ENCODE measurements around the gene DGKB. TPM values are rescaled to one million over a fixed set of nuclear protein-coding genes. Genes with fewer than 3 reads are reported as not detected.

The DGKB gene
- total and polyA plus RNA-seq, 7 experiments from 2014 or later = not detected

- DNase-seq (no peak), ATAC-seq (no peak)
- H3K36me3 ChIP-seq (ENCODE audit: control insufficient read depth in 2 of 3, insufficient read depth in 3 of 3, low read length in 3 of 3) = no peaks in the 10 kb centered on the region
- Mint-ChIP-seq H3K27me3 (no peaks in the 10 kb centered on the region), H3K9me3 (no peaks in the 10 kb centered on the region), H3K4me1 (no peaks in the 10 kb centered on the region), H3K27ac (no peak overlapping the region), H3K36me3 (no peaks in the 10 kb centered on the region), H3K4me3 (no peak overlapping the region)
- intact Hi-C loops (cut with micrococcal nuclease) = no loop called here
- H3K27ac ChIP-seq (ENCODE audit: low read depth, low read length) = no peak overlapping the region
- H3K9me3 ChIP-seq (ENCODE audit: control insufficient read depth in 2 of 3, low read length in 3 of 3) = no peaks in the 10 kb centered on the region
- no peaks in the 10 kb centered on the region for H3K27me3 ChIP-seq (ENCODE audit: control insufficient read depth in 2 of 2, insufficient read depth in 2 of 2, low read length in 2 of 2)
- no peaks in the 10 kb centered on the region for H3K4me1 ChIP-seq (ENCODE audit: control insufficient read depth in 2 of 2, insufficient read depth in 2 of 2, low read length in 2 of 2)
- ChIA-PET POLR2A (no interaction called here), CTCF (no interaction called here)
- no peak overlapping the region for H3K4me3 ChIP-seq (ENCODE audit: low read length)
Observed at GRCh38 chr7:14717169-14717568, 185.4 kb downstream of the DGKB start.

- H3K9me3 ChIP-seq (ENCODE audit: control insufficient read depth in 2 of 3, low read length in 3 of 3) = no peaks in the 10 kb centered on the region
- intact Hi-C loops (cut with micrococcal nuclease) = no loop called here
- Mint-ChIP-seq H3K27ac (no peak overlapping the region), H3K4me3 (no peak overlapping the region), H3K27me3 (no peaks in the 10 kb centered on the region), H3K9me3 (peaks cover 0 to 3% (median 0%) of the 10 kb centered on the region in 11 donors), H3K36me3 (no peaks in the 10 kb centered on the region), H3K4me1 (no peaks in the 10 kb centered on the region)
- no peak overlapping the region for H3K4me3 ChIP-seq (ENCODE audit: low read length)
- no peaks in the 10 kb centered on the region for H3K4me1 ChIP-seq (ENCODE audit: control insufficient read depth in 2 of 2, insufficient read depth in 2 of 2, low read length in 2 of 2)
- H3K27ac ChIP-seq (ENCODE audit: low read depth, low read length) = no peak overlapping the region
- DNase-seq (no peak), ATAC-seq (no peak)
- ChIA-PET CTCF (no interaction called here), POLR2A (no interaction called here)
- no peaks in the 10 kb centered on the region for H3K27me3 ChIP-seq (ENCODE audit: control insufficient read depth in 2 of 2, insufficient read depth in 2 of 2, low read length in 2 of 2)
- H3K36me3 ChIP-seq (ENCODE audit: control insufficient read depth in 2 of 3, insufficient read depth in 3 of 3, low read length in 3 of 3) = no peaks in the 10 kb centered on the region
Observed at GRCh38 chr7:14714161-14714728, 188.3 kb downstream of the DGKB start.

- ATAC-seq (no peak), DNase-seq (no peak)
- H3K9me3 ChIP-seq (ENCODE audit: control insufficient read depth in 2 of 3, low read length in 3 of 3) = no peaks in the 10 kb centered on the region
- H3K27ac Mint-ChIP-seq = no peak overlapping the region
- ChIA-PET CTCF (no interaction called here), POLR2A (no interaction called here)
- no peak overlapping the region for H3K27ac ChIP-seq (ENCODE audit: low read depth, low read length)
- no peaks in the 10 kb centered on the region for H3K27me3 ChIP-seq (ENCODE audit: control insufficient read depth in 2 of 2, insufficient read depth in 2 of 2, low read length in 2 of 2)
- no peaks in the 10 kb centered on the region for H3K27me3 Mint-ChIP-seq
- no peaks in the 10 kb centered on the region for H3K36me3 Mint-ChIP-seq
- H3K4me3 Mint-ChIP-seq = no peak overlapping the region
- H3K36me3 ChIP-seq (ENCODE audit: control insufficient read depth in 2 of 3, insufficient read depth in 3 of 3, low read length in 3 of 3) = no peaks in the 10 kb centered on the region
- intact Hi-C loops (cut with micrococcal nuclease) = loop anchor here in 1 of 2 donors (5.0 kb wide), 1 partner anchor 1374 kb away; no protein-coding TSS in a partner anchor
- no peaks in the 10 kb centered on the region for H3K4me1 ChIP-seq (ENCODE audit: control insufficient read depth in 2 of 2, insufficient read depth in 2 of 2, low read length in 2 of 2)
- no peaks in the 10 kb centered on the region for H3K4me1 Mint-ChIP-seq
- no peaks in the 10 kb centered on the region for H3K9me3 Mint-ChIP-seq
- H3K4me3 ChIP-seq (ENCODE audit: low read length) = no peak overlapping the region
Observed at GRCh38 chr7:14698239-14698638, 204.3 kb downstream of the DGKB start.

GRCh38 chr7:14697684-14698083 lies 204.9 kb downstream of the DGKB start:
- Histone ChIP-seq H3K9me3 (ENCODE audit: control insufficient read depth in 2 of 3, low read length in 3 of 3) (no peaks in the 10 kb centered on the region), H3K36me3 (ENCODE audit: control insufficient read depth in 2 of 3, insufficient read depth in 3 of 3, low read length in 3 of 3) (no peaks in the 10 kb centered on the region), H3K27ac (ENCODE audit: low read depth, low read length) (no peak overlapping the region), H3K27me3 (ENCODE audit: control insufficient read depth in 2 of 2, insufficient read depth in 2 of 2, low read length in 2 of 2) (no peaks in the 10 kb centered on the region), H3K4me3 (ENCODE audit: low read length) (no peak overlapping the region), H3K4me1 (ENCODE audit: control insufficient read depth in 2 of 2, insufficient read depth in 2 of 2, low read length in 2 of 2) (no peaks in the 10 kb centered on the region)
- ChIA-PET CTCF (no interaction called here), POLR2A (no interaction called here)
- no peaks in the 10 kb centered on the region for H3K9me3 Mint-ChIP-seq
- ATAC-seq = no peak
- no peaks in the 10 kb centered on the region for H3K27me3 Mint-ChIP-seq
- H3K4me3 Mint-ChIP-seq = no peak overlapping the region
- H3K4me1 Mint-ChIP-seq = no peaks in the 10 kb centered on the region
- H3K36me3 Mint-ChIP-seq = no peaks in the 10 kb centered on the region
- H3K27ac Mint-ChIP-seq = peak overlapping the region in 1 of 9 donors; percentile 6
- intact Hi-C loops (cut with micrococcal nuclease) = loop anchor here in 1 of 2 donors (5.0 kb wide), 1 partner anchor 1375 kb away; no protein-coding TSS in a partner anchor
- DNase-seq = no peak

- Histone ChIP-seq H3K27me3 (ENCODE audit: control insufficient read depth in 2 of 2, insufficient read depth in 2 of 2, low read length in 2 of 2) (no peaks in the 10 kb centered on the region), H3K27ac (ENCODE audit: low read depth, low read length) (no peak overlapping the region), H3K36me3 (ENCODE audit: control insufficient read depth in 2 of 3, insufficient read depth in 3 of 3, low read length in 3 of 3) (no peaks in the 10 kb centered on the region), H3K4me3 (ENCODE audit: low read length) (no peak overlapping the region), H3K4me1 (ENCODE audit: control insufficient read depth in 2 of 2, insufficient read depth in 2 of 2, low read length in 2 of 2) (no peaks in the 10 kb centered on the region), H3K9me3 (ENCODE audit: control insufficient read depth in 2 of 3, low read length in 3 of 3) (no peaks in the 10 kb centered on the region)
- no peaks in the 10 kb centered on the region for H3K36me3 Mint-ChIP-seq
- ATAC-seq = no peak
- DNase-seq = peak in 5 of 9 donors; percentile 8 to 28 (median 14)
- H3K4me1 Mint-ChIP-seq = no peaks in the 10 kb centered on the region
- H3K9me3 Mint-ChIP-seq = no peaks in the 10 kb centered on the region
- H3K4me3 Mint-ChIP-seq = no peak overlapping the region
- ChIA-PET CTCF (interaction anchor here (1.2 to 1.8 kb wide), 2 partner anchors 10 to 1410 kb away, joined by 4 read pairs; no protein-coding TSS in a partner anchor), POLR2A (no interaction called here)
- intact Hi-C loops (cut with micrococcal nuclease) = loop anchor here (1.0 kb wide), 2 partner anchors 1166 to 1411 kb away; no protein-coding TSS in a partner anchor
- H3K27ac Mint-ChIP-seq = no peak overlapping the region
- peaks cover 0 to 5% (median 0%) of the 10 kb centered on the region in 5 donors for H3K27me3 Mint-ChIP-seq
Observed at GRCh38 chr7:14691597-14692203, 210.9 kb downstream of the DGKB start.

- no peaks in the 10 kb centered on the region for H3K36me3 Mint-ChIP-seq
- H3K27ac Mint-ChIP-seq = no peak overlapping the region
- no peak for DNase-seq
Observed at GRCh38 chr7:14691034-14691433, 211.5 kb downstream of the DGKB start.

GRCh38 chr7:14690486-14690885 lies 212.1 kb downstream of the DGKB start:
- no peaks in the 10 kb centered on the region for H3K9me3 ChIP-seq (ENCODE audit: control insufficient read depth in 2 of 3, low read length in 3 of 3)
- H3K4me3 ChIP-seq (ENCODE audit: low read length) = no peak overlapping the region
- H3K27ac ChIP-seq (ENCODE audit: low read depth, low read length) = no peak overlapping the region
- CTCF ChIA-PET = interaction anchor here (1.8 kb wide), 1 partner anchor 1409 kb away, joined by 4 read pairs; no protein-coding TSS in a partner anchor
- Mint-ChIP-seq H3K9me3 (no peaks in the 10 kb centered on the region), H3K27ac (no peak overlapping the region), H3K27me3 (peaks cover 0 to 5% (median 0%) of the 10 kb centered on the region in 5 donors), H3K36me3 (no peaks in the 10 kb centered on the region), H3K4me3 (no peak overlapping the region), H3K4me1 (no peaks in the 10 kb centered on the region)
- POLR2A ChIA-PET = no interaction called here
- ATAC-seq = no peak
- no peak for DNase-seq
- H3K4me1 ChIP-seq (ENCODE audit: control insufficient read depth in 2 of 2, insufficient read depth in 2 of 2, low read length in 2 of 2) = no peaks in the 10 kb centered on the region
- intact Hi-C loops (cut with micrococcal nuclease) = no loop called here
- H3K27me3 ChIP-seq (ENCODE audit: control insufficient read depth in 2 of 2, insufficient read depth in 2 of 2, low read length in 2 of 2) = no peaks in the 10 kb centered on the region
- H3K36me3 ChIP-seq (ENCODE audit: control insufficient read depth in 2 of 3, insufficient read depth in 3 of 3, low read length in 3 of 3) = no peaks in the 10 kb centered on the region

More at GRCh38 chr7:14691034-14691433, 211.5 kb downstream of the DGKB start:
- Mint-ChIP-seq H3K4me3 (no peak overlapping the region), H3K27me3 (peaks cover 0 to 5% (median 0%) of the 10 kb centered on the region in 5 donors), H3K4me1 (no peaks in the 10 kb centered on the region), H3K9me3 (no peaks in the 10 kb centered on the region)
- no peak for ATAC-seq
- CTCF ChIA-PET = interaction anchor here (1.2 to 1.8 kb wide), 2 partner anchors 9 to 1410 kb away, joined by 4 read pairs; no protein-coding TSS in a partner anchor
- Histone ChIP-seq H3K36me3 (ENCODE audit: control insufficient read depth in 2 of 3, insufficient read depth in 3 of 3, low read length in 3 of 3) (no peaks in the 10 kb centered on the region), H3K9me3 (ENCODE audit: control insufficient read depth in 2 of 3, low read length in 3 of 3) (no peaks in the 10 kb centered on the region), H3K4me3 (ENCODE audit: low read length) (no peak overlapping the region), H3K27ac (ENCODE audit: low read depth, low read length) (no peak overlapping the region), H3K27me3 (ENCODE audit: control insufficient read depth in 2 of 2, insufficient read depth in 2 of 2, low read length in 2 of 2) (no peaks in the 10 kb centered on the region), H3K4me1 (ENCODE audit: control insufficient read depth in 2 of 2, insufficient read depth in 2 of 2, low read length in 2 of 2) (no peaks in the 10 kb centered on the region)
- intact Hi-C loops (cut with micrococcal nuclease) = loop anchor here (1.0 kb wide), 2 partner anchors 1166 to 1411 kb away; no protein-coding TSS in a partner anchor
- POLR2A ChIA-PET = no interaction called here

All from naive thymus-derived CD4-positive, alpha-beta T cell (primary cell).